SU-DHL-6 (cell line): ENCODE results near the gene SLC6A4.

Source experiments
- CTCF ChIP-seq: fragments of 200-600 bp; sonication (generic); IDR thresholded peaks from one replicate; pipeline ENCODE4 v1.5.1; 2017; ENCODE audit warnings: antibody characterized with exemption, mild to moderate bottlenecking, low read length, moderate library complexity; ENCODE audit not compliant: insufficient read depth, poor library complexity, severe bottlenecking
- EZH2phosphoT487 ChIP-seq: fragments of 200-600 bp; sonication (generic), shearing (Covaris generic); conservative IDR thresholded peaks from 2 replicates; pipeline ENCODE4 v1.6.1; 2018; ENCODE audit warnings: mild to moderate bottlenecking, antibody characterized with exemption, low read length, moderate library complexity, mixed read lengths

DNA sequence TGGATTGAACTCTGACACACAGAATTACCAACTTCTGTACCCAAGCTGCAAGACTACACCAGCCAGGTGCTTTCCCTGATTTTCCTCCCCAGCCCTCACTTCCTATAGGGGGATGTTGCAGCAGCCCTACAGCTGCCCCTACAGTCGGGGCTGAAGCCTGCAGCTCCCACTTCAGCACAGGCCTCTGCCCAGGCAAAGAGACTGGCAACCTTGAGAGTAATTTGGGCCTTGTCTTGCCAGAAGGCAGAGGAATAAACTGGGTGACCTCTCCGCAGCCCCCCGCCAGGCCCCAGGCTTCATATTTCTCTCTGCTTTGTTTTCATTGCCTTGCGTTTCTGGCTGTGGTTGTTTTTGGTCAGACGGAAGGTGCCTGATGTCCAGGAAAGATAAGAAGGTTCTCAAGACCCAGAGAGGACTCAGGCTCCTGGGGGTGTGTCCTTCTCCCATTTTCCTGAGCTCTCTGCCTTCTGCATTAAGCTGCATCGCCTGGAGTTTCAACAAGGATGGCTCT is 32.0 kb downstream of the SLC6A4 start:
- TF ChIP-seq CTCF: no peak
- TF ChIP-seq EZH2phosphoT487: no peak
